ENCODE measurements around the gene ST6GALNAC1. TPM values are rescaled to one million over a fixed set of nuclear protein-coding genes. Genes with fewer than 3 reads are reported as not detected.

ST6GALNAC1 gene
- total RNA-seq, 1 donor from 2014 or later = 4.4 TPM

GRCh38 chr17:76631821-76632565 is 11.6 kb downstream of the ST6GALNAC1 start:
- TF ChIP-seq POLR2AphosphoS5 (IDR thresholded peaks at IDR 0.05; ENCODE audit: insufficient read depth in 1 of 2, low read depth in 1 of 2) (no peak), POLR2A (IDR thresholded peaks at IDR 0.05) (no peak), CTCF (IDR thresholded peaks at IDR 0.05) (no peak)
- DNase-seq (ENCODE audit: extremely low spot score in 2 of 2) = no peak
- H3K27ac ChIP-seq = no peak overlapping the region
- intact Hi-C loops (cut with DNase I) = no loop called here
- no peaks in the 10 kb centered on the region for H3K36me3 ChIP-seq
- no peak overlapping the region for H3K4me3 ChIP-seq
- H3K4me1 ChIP-seq = no peaks in the 10 kb centered on the region
- H3K27me3 ChIP-seq = no peaks in the 10 kb centered on the region
- no peaks in the 10 kb centered on the region for H3K9me3 ChIP-seq

- DNase-seq (ENCODE audit: extremely low spot score in 2 of 2) = no peak
- TF ChIP-seq POLR2AphosphoS5 (IDR thresholded peaks at IDR 0.05; ENCODE audit: insufficient read depth in 1 of 2, low read depth in 1 of 2) (no peak), CTCF (IDR thresholded peaks at IDR 0.05) (no peak), POLR2A (IDR thresholded peaks at IDR 0.05) (no peak)
- no peak overlapping the region for H3K4me3 ChIP-seq
- intact Hi-C loops (cut with DNase I) = no loop called here
- no peaks in the 10 kb centered on the region for H3K36me3 ChIP-seq
- no peaks in the 10 kb centered on the region for H3K27me3 ChIP-seq
- H3K4me1 ChIP-seq = no peaks in the 10 kb centered on the region
- H3K9me3 ChIP-seq = no peaks in the 10 kb centered on the region
- no peak overlapping the region for H3K27ac ChIP-seq
Observed at GRCh38 chr17:76630151-76630550, 13.4 kb downstream of the ST6GALNAC1 start.

- no peak overlapping the region for H3K4me3 ChIP-seq
- no peaks in the 10 kb centered on the region for H3K36me3 ChIP-seq
- H3K27me3 ChIP-seq = no peaks in the 10 kb centered on the region
- intact Hi-C loops (cut with DNase I) = no loop called here
- no peak for DNase-seq (ENCODE audit: extremely low spot score in 2 of 2)
- H3K27ac ChIP-seq = no peak overlapping the region
- TF ChIP-seq POLR2AphosphoS5 (IDR thresholded peaks at IDR 0.05; ENCODE audit: insufficient read depth in 1 of 2, low read depth in 1 of 2) (no peak), CTCF (IDR thresholded peaks at IDR 0.05) (no peak), POLR2A (IDR thresholded peaks at IDR 0.05) (no peak)
- peaks cover 9% of the 10 kb centered on the region for H3K4me1 ChIP-seq
- H3K9me3 ChIP-seq = no peaks in the 10 kb centered on the region
Observed at GRCh38 chr17:76627510-76627909, 16.0 kb downstream of the ST6GALNAC1 start.

- Histone ChIP-seq H3K27ac (no peak overlapping the region), H3K36me3 (no peaks in the 10 kb centered on the region), H3K27me3 (no peaks in the 10 kb centered on the region), H3K9me3 (no peaks in the 10 kb centered on the region), H3K4me3 (no peak overlapping the region), H3K4me1 (peaks cover 9% of the 10 kb centered on the region)
- DNase-seq (ENCODE audit: extremely low spot score in 2 of 2) = no peak
- no peak for TF ChIP-seq POLR2AphosphoS5 (IDR thresholded peaks at IDR 0.05; ENCODE audit: insufficient read depth in 1 of 2, low read depth in 1 of 2)
- no peak for TF ChIP-seq CTCF (IDR thresholded peaks at IDR 0.05)
- no peak for TF ChIP-seq POLR2A (IDR thresholded peaks at IDR 0.05)
- intact Hi-C loops (cut with DNase I) = no loop called here
Observed at GRCh38 chr17:76626442-76626841, 17.1 kb downstream of the ST6GALNAC1 start.

- no peaks in the 10 kb centered on the region for H3K36me3 ChIP-seq
- H3K27me3 ChIP-seq = no peaks in the 10 kb centered on the region
- intact Hi-C loops (cut with DNase I) = no loop called here
- no peak overlapping the region for H3K27ac ChIP-seq
- no peak for DNase-seq (ENCODE audit: extremely low spot score in 2 of 2)
- H3K4me3 ChIP-seq = no peak overlapping the region
- H3K4me1 ChIP-seq = peaks cover 9% of the 10 kb centered on the region
- no peaks in the 10 kb centered on the region for H3K9me3 ChIP-seq
- TF ChIP-seq POLR2AphosphoS5 (IDR thresholded peaks at IDR 0.05; ENCODE audit: insufficient read depth in 1 of 2, low read depth in 1 of 2) (no peak), POLR2A (IDR thresholded peaks at IDR 0.05) (no peak), CTCF (IDR thresholded peaks at IDR 0.05) (no peak)
Observed at GRCh38 chr17:76625496-76625895, 18.1 kb downstream of the ST6GALNAC1 start.

Data from vagina (tissue), 2 donors.